SK-N-SH (cell line): ENCODE data around the gene JRKL. TPM values are rescaled to one million over a fixed set of nuclear protein-coding genes. Genes with fewer than 3 reads are reported as not detected.

Source experiments
- CTCF ChIA-PET: fragments of 300-600, 350-600 bp; formaldehyde crosslinking; extraction: SDS; loops from one replicate; lab custom pipeline; 2021; lab: Yijun Ruan, JAX
- POLR2A ChIA-PET: fragments of 350-600 bp; sonication (Branson Sonifier 250); formaldehyde crosslinking; extraction: SDS; loops from one replicate; lab custom pipeline; 2020; ENCODE audit warnings: antibody characterized with exemption, inconsistent platforms; lab: Yijun Ruan, JAX
- DNase-seq: peaks from one replicate; pipeline ENCODE4 v3.0.0; 2012
- H2AFZ ChIP-seq: fragments of 200-600 bp; sonication (generic); 2 replicates; pipeline ENCODE4 v1.8.1; 2016; ENCODE audit warnings: antibody characterized with exemption, mild to moderate bottlenecking, low read depth
- H3F3A ChIP-seq: fragments of 200-600 bp; sonication (generic); replicated peaks from 2 replicates; pipeline ENCODE3; 2016; ENCODE audit warnings: antibody characterized with exemption, mild to moderate bottlenecking; ENCODE audit not compliant: insufficient read depth
- H3K27ac ChIP-seq, 2 experiments: fragments of 200-500 bp in 1 of 2; fragments of 200-600 bp in 1 of 2; sonication (Bioruptor generic) in 1 of 2; sonication (generic), shearing (Covaris generic) in 1 of 2; 2 replicates each; pipeline versions ENCODE4 v1.5.1 to v1.6.1; 2014 to 2016; ENCODE audit warnings: low read depth in 2 of 2, inconsistent platforms in 1 of 2, low read length in 1 of 2, mild to moderate bottlenecking in 1 of 2, mixed read lengths in 1 of 2
- H3K27me3 ChIP-seq: fragments of 200-600 bp; sonication (generic), shearing (Covaris generic); 2 replicates; pipeline ENCODE4 v1.6.1; 2016; ENCODE audit warnings: mixed run types; ENCODE audit not compliant: insufficient read depth
- H3K36me3 ChIP-seq, 2 experiments: fragments of 200-500 bp in 1 of 2; fragments of 200-600 bp in 1 of 2; sonication (Bioruptor generic) in 1 of 2; sonication (generic) in 1 of 2; replicated peaks in 1 of 2; 2 replicates each; pipeline versions ENCODE3 to v1.5.1; 2014 to 2016; ENCODE audit warnings: low read length in 1 of 2, mild to moderate bottlenecking in 1 of 2; ENCODE audit not compliant: insufficient read depth in 2 of 2, control insufficient read depth in 1 of 2
- H3K4me1 ChIP-seq, 2 experiments: fragments of 200-500 bp in 1 of 2; fragments of 200-600 bp in 1 of 2; sonication (Bioruptor generic) in 1 of 2; sonication (generic), shearing (Covaris generic) in 1 of 2; 2 replicates each; pipeline versions ENCODE4 v1.5.1 to v1.6.1; 2014 to 2016; ENCODE audit warnings: low read depth in 1 of 2, low read length in 1 of 2, mixed run types in 1 of 2; ENCODE audit not compliant: insufficient read depth in 2 of 2, control insufficient read depth in 1 of 2
- H3K4me2 ChIP-seq: fragments of 200-600 bp; sonication (generic), shearing (Covaris generic); 2 replicates; pipeline ENCODE4 v1.6.1; 2017; ENCODE audit warnings: mixed run types
- H3K4me3 ChIP-seq, 2 experiments: fragments of 200-500 bp in 1 of 2; fragments of 200-600 bp in 1 of 2; sonication (Bioruptor generic) in 1 of 2; sonication (generic), shearing (Covaris generic) in 1 of 2; 2 replicates each; pipeline versions ENCODE4 v1.5.1 to v1.8.1; 2014 to 2016; ENCODE audit warnings: low read depth in 2 of 2, inconsistent platforms in 1 of 2, low read length in 1 of 2, mild to moderate bottlenecking in 1 of 2, mixed read lengths in 1 of 2, moderate library complexity in 1 of 2
- H3K79me2 ChIP-seq: fragments of 200-600 bp; sonication (generic); 2 replicates; pipeline ENCODE4 v1.8.1; 2017; ENCODE audit warnings: mild to moderate bottlenecking; ENCODE audit not compliant: insufficient read depth
- H3K9ac ChIP-seq: fragments of 200-600 bp; sonication (generic); 2 replicates; pipeline ENCODE4 v1.6.1; 2017; ENCODE audit warnings: mixed run types
- H3K9me2 ChIP-seq: fragments of 200-600 bp; sonication (generic); 2 replicates; pipeline ENCODE4 v1.6.1; 2017; ENCODE audit warnings: mixed run types
- H3K9me3 ChIP-seq: fragments of 200-600 bp; sonication (generic); 2 replicates; pipeline ENCODE4 v1.6.1; 2017; ENCODE audit warnings: mixed run types, mild to moderate bottlenecking, moderate library complexity
- H4K20me1 ChIP-seq: fragments of 200-600 bp; sonication (generic); 2 replicates; pipeline ENCODE4 v1.6.1; 2017; ENCODE audit warnings: mild to moderate bottlenecking, mixed run types; ENCODE audit not compliant: insufficient read depth
- CHD2 ChIP-seq: fragments of 150-350 bp; IDR thresholded peaks from 2 replicates; pipeline ENCODE4 v1.6.1; 2018; ENCODE audit warnings: low read length; ENCODE audit not compliant: partially characterized antibody
- ELF1 ChIP-seq: IDR thresholded peaks from 2 replicates; pipeline ENCODE4 v1.4.0; 2012
- EP300 ChIP-seq, 2 experiments: IDR thresholded peaks; 2 replicates each; pipeline versions ENCODE4 v1.4.0 to v1.6.1; 2012; ENCODE audit warnings: borderline replicate concordance in 1 of 2, low read depth in 1 of 2, low read length in 1 of 2
- FOSL2 ChIP-seq: IDR thresholded peaks from 2 replicates; pipeline ENCODE4 v1.4.0; 2012; ENCODE audit warnings: low read depth, mild to moderate bottlenecking, moderate library complexity, borderline replicate concordance
- JUND ChIP-seq: IDR thresholded peaks from 2 replicates; pipeline ENCODE4 v1.4.0; 2012
- MEF2A ChIP-seq: IDR thresholded peaks from 2 replicates; pipeline ENCODE4 v1.4.0; 2012; ENCODE audit warnings: low read depth, borderline replicate concordance
- MXI1 ChIP-seq: IDR thresholded peaks from 2 replicates; pipeline ENCODE4 v1.6.1; 2012; ENCODE audit warnings: mild to moderate bottlenecking, low read depth, low read length, improper control_type of control experiment
- NRF1 ChIP-seq: IDR thresholded peaks from 2 replicates; pipeline ENCODE4 v1.6.1; 2012; ENCODE audit warnings: low read depth, mild to moderate bottlenecking, low read length
- RAD21 ChIP-seq: IDR thresholded peaks from 2 replicates; pipeline ENCODE4 v1.6.1; 2012; ENCODE audit warnings: mild to moderate bottlenecking, low read length
- RCOR1 ChIP-seq: fragments of 150-350 bp; IDR thresholded peaks from 2 replicates; pipeline ENCODE4 v1.6.1; 2017; ENCODE audit warnings: antibody characterized with exemption, low read length
- RFX5 ChIP-seq: IDR thresholded peaks from 2 replicates; pipeline ENCODE4 v1.6.1; 2012; ENCODE audit warnings: mild to moderate bottlenecking, improper control_type of control experiment, low read length
- RXRA ChIP-seq: IDR thresholded peaks from 2 replicates; pipeline ENCODE4 v1.4.0; 2012; ENCODE audit warnings: low read depth, mild to moderate bottlenecking, borderline replicate concordance
- YY1 ChIP-seq: IDR thresholded peaks from 2 replicates; pipeline ENCODE4 v1.4.0; 2012; ENCODE audit warnings: low read depth, mild to moderate bottlenecking
- WGBS: methylation state at CpG from one replicate; pipeline ENCODE4 v1.1.6; 2017; ENCODE audit warnings: low lambda C conversion rate; 5-methylcytosine and 5-hydroxymethylcytosine counted together
- polyA plus RNA-seq, 3 experiments: library from polyadenylated mRNA; depleted of rRNA; stranded (reverse); fragments of >200 nt; gene quantifications; 2 replicates each; pipeline ENCODE4 v1.2.3, GENCODE V29; 2012
- TF ChIP-seq, protein P1 (sequence below): fragments of 200-600 bp; sonication (generic); IDR thresholded peaks from 2 replicates; pipeline ENCODE4 v1.6.1; 2017; ENCODE audit warnings: antibody characterized with exemption, mild to moderate bottlenecking, moderate library complexity
- TF ChIP-seq, protein P2 (sequence below): IDR thresholded peaks from 2 replicates; pipeline ENCODE4; 2012
- TF ChIP-seq, protein P3 (sequence below): IDR thresholded peaks from 2 replicates; pipeline ENCODE4 v1.6.1; 2012; ENCODE audit warnings: mild to moderate bottlenecking, low read depth, low read length, moderate library complexity
- TF ChIP-seq, protein P4 (sequence below): fragments of 150-350 bp; IDR thresholded peaks from 2 replicates; pipeline ENCODE4 v1.6.1; 2016; ENCODE audit warnings: mild to moderate bottlenecking, low read depth, low read length

The JRKL gene
- polyA plus RNA-seq, 1 of the 3 experiments (the other 2 are of a cell fraction): 3.8 TPM

DNA sequence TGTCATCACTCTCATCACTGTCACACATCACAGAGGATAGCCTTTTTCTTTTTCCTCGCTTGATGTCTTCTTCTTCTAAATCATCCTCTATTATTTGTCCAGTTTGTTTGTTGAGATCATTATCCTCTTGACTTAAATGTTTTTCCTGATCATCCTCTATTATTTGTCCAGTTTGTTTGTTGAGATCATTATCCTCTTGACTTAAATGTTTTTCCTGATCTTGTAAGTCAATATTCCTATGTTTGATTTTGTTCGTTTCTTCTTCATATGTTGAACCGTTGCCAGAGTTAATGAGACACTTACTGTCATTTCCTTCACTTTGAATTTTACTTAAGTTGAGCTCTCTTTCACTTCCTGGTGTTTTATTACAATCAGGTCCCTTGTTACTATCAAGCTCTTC lies 5.7 kb upstream of the JRKL start (continued):
- TF ChIP-seq RAD21 (no peak), RCOR1 (no peak), RFX5 (no peak)
- TF ChIP-seq, protein P1, sequence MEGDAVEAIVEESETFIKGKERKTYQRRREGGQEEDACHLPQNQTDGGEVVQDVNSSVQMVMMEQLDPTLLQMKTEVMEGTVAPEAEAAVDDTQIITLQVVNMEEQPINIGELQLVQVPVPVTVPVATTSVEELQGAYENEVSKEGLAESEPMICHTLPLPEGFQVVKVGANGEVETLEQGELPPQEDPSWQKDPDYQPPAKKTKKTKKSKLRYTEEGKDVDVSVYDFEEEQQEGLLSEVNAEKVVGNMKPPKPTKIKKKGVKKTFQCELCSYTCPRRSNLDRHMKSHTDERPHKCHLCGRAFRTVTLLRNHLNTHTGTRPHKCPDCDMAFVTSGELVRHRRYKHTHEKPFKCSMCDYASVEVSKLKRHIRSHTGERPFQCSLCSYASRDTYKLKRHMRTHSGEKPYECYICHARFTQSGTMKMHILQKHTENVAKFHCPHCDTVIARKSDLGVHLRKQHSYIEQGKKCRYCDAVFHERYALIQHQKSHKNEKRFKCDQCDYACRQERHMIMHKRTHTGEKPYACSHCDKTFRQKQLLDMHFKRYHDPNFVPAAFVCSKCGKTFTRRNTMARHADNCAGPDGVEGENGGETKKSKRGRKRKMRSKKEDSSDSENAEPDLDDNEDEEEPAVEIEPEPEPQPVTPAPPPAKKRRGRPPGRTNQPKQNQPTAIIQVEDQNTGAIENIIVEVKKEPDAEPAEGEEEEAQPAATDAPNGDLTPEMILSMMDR: no peak

DNA sequence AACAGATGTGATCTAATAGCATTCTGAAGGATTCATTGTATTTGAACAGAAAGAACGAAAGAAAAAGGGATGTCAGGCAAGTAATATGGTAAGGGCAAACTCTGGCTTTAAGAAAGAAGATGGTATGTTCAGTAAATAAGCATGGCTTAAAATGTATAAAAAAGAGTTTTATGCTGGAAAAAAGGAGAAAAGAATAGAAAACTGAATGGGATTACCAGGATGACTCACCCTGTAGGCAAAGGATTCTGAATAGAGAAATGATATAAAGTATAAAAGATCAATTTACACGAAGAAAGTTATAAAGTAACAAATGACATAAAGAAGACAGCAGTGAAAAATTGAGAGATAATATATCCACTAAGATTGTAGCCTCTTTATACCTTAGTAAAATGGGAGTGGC lies 4.6 kb upstream of the JRKL start:
- H3K36me3 ChIP-seq: peaks cover 58 to 59% of the 10 kb centered on the region in 2 experiments
- TF ChIP-seq FOSL2 (0 out of 2 replicates have a peak, but pooled peaks have one; percentile 4), MEF2A (no peak)
- TF ChIP-seq, all 33 proteins: peak for 1
- Histone ChIP-seq H3F3A (peaks cover 4% of the 10 kb centered on the region), H3K79me2 (peaks cover 62% of the 10 kb centered on the region), H3K27me3 (no peaks in the 10 kb centered on the region), H4K20me1 (no peaks in the 10 kb centered on the region), H3K9me3 (no peaks in the 10 kb centered on the region), H3K4me3 (no peak overlapping the region), H3K4me2 (no peak overlapping the region), H3K27ac (no peak overlapping the region), H2AFZ (no peak overlapping the region), H3K4me1 (peaks cover 5 to 6% of the 10 kb centered on the region in 2 experiments; a peak in 2 of 4 replicates), H3K9ac (no peak overlapping the region), H3K9me2 (no peaks in the 10 kb centered on the region)
- ChIA-PET POLR2A (no interaction called here), CTCF (interaction anchor here (1.2 kb wide), 1 partner anchor 43 kb away, joined by 3 read pairs; the partner anchor contains the start of gene MAML2)
- DNase-seq: no peak
- 83% methylated on average over 2 of the region's 2 CpGs for WGBS

DNA sequence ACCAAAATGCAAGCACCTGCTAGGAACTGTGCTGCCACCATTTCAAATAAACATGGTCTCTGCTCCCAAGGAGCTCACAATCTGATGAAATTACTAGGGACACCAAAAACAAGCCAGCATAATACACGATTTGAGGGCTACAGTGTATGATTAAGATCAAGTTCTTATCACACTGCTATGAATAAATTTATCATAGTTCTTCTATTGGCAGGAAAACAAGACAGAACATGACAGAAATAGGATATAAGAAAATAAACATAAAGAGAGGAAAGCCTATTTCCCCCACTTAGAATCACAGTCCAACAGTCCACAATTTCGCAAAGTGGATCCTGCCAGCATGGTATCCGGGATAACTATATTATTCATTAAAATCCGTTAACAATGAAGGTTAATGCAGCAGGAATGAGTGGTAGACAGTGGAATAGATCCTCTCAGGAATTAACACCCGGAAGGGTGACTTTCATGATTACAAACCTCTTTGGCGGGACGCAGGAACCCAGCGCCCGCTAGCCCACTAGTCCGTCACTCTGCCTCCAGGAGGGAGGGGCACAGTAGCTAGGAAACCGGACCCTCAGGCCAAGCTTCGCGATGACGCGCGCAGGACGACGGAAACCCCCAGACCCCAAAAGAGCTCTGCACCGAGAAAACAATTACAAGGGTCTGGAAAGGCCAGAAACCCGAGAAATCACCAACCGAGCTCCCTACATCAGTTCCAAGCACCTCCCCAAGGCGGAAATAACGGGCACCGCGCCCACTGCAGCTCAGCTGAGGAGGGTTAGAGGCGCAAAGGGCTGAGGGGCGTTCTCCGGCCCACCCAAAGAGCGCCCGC lies 708 bp upstream of the JRKL start:
- ChIA-PET POLR2A (interaction anchor here (0.7 to 1.4 kb wide), 3 partner anchors 146 to 599 kb away, joined by 3 to 9 read pairs (median 3); partner anchors contain the start of gene FAM76B), CTCF (interaction anchor here (0.8 to 1.7 kb wide), 7 partner anchors 36 to 684 kb away, joined by 3 to 5 read pairs (median 3); partner anchors contain the start of genes CEP57 and MAML2)
- Histone ChIP-seq H3K79me2 (peaks cover 92% of the 10 kb centered on the region), H3K27ac (peak overlapping the region; percentile 87 to 89), H3K9me2 (no peaks in the 10 kb centered on the region), H3K4me2 (peak overlapping the region; percentile 88), H3K9me3 (no peaks in the 10 kb centered on the region), H3F3A (peaks cover 23% of the 10 kb centered on the region), H2AFZ (peak overlapping the region; percentile 73), H3K4me1 (peaks cover 14 to 15% of the 10 kb centered on the region in 2 experiments; a peak in 3 of 4 replicates), H3K9ac (peak overlapping the region; percentile 90), H3K36me3 (peaks cover 21 to 32% of the 10 kb centered on the region in 2 experiments), H4K20me1 (no peaks in the 10 kb centered on the region), H3K4me3 (peak overlapping the region; percentile 91 to 95), H3K27me3 (no peaks in the 10 kb centered on the region)
- DNase-seq: peak; percentile 66
- WGBS: under 1% methylated on average over 9 of the region's 30 CpGs
- TF ChIP-seq CHD2 (no peak), YY1 (no peak), JUND (no peak), ELF1 (no peak), RXRA (no peak), EP300 (IDR thresholded peaks at IDR 0.05; ENCODE audit: borderline replicate concordance in 1 of 2, low read depth in 1 of 2, low read length in 1 of 2) (no peak), NRF1 (no peak), MXI1 (peak; percentile 75; the same call in 1 of the 2 replicates)
- TF ChIP-seq, protein P2, sequence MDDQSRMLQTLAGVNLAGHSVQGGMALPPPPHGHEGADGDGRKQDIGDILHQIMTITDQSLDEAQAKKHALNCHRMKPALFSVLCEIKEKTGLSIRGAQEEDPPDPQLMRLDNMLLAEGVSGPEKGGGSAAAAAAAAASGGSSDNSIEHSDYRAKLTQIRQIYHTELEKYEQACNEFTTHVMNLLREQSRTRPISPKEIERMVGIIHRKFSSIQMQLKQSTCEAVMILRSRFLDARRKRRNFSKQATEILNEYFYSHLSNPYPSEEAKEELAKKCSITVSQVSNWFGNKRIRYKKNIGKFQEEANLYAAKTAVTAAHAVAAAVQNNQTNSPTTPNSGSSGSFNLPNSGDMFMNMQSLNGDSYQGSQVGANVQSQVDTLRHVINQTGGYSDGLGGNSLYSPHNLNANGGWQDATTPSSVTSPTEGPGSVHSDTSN: peak; percentile 30; the same call in 1 of the 2 replicates
- TF ChIP-seq, protein P3, sequence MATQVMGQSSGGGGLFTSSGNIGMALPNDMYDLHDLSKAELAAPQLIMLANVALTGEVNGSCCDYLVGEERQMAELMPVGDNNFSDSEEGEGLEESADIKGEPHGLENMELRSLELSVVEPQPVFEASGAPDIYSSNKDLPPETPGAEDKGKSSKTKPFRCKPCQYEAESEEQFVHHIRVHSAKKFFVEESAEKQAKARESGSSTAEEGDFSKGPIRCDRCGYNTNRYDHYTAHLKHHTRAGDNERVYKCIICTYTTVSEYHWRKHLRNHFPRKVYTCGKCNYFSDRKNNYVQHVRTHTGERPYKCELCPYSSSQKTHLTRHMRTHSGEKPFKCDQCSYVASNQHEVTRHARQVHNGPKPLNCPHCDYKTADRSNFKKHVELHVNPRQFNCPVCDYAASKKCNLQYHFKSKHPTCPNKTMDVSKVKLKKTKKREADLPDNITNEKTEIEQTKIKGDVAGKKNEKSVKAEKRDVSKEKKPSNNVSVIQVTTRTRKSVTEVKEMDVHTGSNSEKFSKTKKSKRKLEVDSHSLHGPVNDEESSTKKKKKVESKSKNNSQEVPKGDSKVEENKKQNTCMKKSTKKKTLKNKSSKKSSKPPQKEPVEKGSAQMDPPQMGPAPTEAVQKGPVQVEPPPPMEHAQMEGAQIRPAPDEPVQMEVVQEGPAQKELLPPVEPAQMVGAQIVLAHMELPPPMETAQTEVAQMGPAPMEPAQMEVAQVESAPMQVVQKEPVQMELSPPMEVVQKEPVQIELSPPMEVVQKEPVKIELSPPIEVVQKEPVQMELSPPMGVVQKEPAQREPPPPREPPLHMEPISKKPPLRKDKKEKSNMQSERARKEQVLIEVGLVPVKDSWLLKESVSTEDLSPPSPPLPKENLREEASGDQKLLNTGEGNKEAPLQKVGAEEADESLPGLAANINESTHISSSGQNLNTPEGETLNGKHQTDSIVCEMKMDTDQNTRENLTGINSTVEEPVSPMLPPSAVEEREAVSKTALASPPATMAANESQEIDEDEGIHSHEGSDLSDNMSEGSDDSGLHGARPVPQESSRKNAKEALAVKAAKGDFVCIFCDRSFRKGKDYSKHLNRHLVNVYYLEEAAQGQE: no peak
- TF ChIP-seq, protein P4, sequence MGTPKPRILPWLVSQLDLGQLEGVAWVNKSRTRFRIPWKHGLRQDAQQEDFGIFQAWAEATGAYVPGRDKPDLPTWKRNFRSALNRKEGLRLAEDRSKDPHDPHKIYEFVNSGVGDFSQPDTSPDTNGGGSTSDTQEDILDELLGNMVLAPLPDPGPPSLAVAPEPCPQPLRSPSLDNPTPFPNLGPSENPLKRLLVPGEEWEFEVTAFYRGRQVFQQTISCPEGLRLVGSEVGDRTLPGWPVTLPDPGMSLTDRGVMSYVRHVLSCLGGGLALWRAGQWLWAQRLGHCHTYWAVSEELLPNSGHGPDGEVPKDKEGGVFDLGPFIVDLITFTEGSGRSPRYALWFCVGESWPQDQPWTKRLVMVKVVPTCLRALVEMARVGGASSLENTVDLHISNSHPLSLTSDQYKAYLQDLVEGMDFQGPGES: no peak
